EL (cell line): ENCODE measurements around the gene TRMT44.

Experiments used
- DNase-seq: peaks from one replicate; pipeline ENCODE4 v3.0.0-alpha.2; 2016

The TRMT44 gene

DNA sequence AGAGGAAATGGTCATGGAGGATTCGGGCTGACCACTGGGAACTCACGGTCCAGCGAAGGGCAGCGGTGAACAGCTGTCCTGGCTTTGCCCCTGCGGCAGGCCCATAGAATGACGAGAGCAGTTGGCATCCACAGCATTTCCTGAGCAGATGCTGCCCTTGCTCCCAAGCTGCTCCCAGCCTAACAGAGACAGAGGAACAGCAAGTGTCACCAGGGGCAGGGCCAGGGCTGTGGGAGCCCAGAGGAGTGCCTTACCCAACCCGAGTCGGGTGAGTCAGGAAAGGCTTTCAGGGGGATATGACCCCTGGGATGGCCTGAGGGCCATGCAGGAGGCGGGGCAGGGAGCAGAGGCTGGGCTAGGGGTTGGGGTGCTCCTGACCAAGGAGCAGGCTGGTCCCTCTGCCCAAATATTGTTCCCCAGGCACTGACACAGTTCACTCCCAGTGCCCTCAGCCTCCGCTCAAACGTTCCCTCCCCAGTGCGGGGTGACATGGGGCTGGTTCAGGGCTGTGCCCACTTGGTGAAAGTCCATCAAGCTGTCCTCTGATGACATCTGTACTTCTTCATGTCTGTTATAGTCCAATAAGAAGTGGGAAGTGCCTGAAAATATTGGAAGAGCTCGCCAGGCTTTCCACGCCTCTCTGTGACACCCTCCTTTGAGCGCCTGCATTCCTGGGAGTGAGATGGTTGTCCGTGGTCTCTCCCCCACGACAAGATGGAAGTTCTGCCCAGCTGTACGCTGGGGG is 74.9 kb downstream of the TRMT44 start:
- peak; percentile 98 for DNase-seq

DNA sequence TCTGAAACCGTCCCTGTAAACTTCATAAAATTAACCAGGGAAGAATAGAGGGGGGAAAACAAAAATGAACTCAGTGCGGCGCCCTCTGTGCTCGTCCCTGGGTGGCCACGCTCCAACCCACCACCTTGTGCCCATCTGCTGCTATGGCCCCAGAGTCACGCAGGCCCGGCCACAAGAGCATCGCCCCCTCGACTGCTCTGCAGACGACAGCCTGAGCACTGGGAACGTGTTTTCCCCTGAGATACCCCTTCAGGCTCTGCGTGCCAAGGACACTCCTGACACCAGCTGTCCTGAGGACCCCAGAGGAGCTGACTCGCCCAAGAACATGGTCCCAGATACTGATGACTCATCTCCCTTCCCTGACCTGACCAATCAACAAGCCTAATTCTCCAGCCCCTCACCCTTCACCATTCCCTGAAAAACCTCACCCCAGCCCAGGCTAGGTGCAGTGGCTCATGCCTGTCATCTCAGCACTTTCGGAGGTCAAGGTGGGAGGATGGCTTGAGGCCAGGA is 75.5 kb downstream of the TRMT44 start:
- peak; percentile 40 for DNase-seq

DNA sequence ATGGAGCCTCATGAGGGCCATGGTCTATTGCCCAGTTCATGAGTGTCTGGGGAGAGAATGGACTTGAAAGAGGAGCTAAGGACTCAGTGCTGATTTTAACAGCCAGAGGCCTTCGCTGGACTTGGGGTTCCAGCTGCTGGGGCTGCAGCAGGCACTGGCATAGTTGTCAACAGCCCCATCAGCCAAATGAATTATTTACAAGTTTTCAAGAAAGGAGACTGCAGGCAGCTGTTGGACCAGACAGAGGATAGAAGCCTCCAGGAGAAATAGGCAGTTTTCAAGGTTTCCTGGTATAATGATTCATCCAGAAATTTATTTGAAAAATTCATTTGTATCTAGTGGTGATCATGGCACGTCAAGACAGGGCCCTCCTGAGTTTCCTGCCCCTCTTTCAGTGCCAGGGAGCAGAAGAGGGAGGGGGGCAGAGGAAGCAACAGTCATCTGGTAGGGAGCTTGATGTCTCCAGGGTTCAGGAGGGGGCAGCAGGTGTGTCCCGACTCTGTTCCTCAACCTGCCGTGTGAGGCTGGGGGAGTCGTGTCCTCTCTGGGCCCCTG is 76.5 kb downstream of the TRMT44 start:
- DNase-seq = peak; percentile 66

DNA sequence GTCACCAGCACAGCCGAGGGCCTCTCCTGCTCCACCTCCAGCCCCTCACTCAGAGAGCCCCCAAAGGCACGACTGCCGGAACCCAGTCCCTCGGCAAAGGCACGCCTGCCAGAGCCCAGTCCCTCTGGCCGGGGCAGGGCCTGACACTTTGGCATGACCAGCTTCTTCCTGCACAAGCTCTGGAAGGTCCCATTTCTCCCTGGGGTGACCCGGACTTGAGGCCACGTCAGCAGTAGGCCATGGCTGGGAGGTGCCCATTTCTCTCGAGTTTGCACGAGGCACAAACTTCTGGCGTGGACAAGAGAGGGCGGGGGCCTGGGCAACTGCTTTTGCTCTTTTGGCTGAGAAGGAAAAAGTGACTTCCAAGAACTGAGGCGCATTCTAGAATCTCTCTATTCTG is 77.4 kb downstream of the TRMT44 start:
- no peak for DNase-seq

DNA sequence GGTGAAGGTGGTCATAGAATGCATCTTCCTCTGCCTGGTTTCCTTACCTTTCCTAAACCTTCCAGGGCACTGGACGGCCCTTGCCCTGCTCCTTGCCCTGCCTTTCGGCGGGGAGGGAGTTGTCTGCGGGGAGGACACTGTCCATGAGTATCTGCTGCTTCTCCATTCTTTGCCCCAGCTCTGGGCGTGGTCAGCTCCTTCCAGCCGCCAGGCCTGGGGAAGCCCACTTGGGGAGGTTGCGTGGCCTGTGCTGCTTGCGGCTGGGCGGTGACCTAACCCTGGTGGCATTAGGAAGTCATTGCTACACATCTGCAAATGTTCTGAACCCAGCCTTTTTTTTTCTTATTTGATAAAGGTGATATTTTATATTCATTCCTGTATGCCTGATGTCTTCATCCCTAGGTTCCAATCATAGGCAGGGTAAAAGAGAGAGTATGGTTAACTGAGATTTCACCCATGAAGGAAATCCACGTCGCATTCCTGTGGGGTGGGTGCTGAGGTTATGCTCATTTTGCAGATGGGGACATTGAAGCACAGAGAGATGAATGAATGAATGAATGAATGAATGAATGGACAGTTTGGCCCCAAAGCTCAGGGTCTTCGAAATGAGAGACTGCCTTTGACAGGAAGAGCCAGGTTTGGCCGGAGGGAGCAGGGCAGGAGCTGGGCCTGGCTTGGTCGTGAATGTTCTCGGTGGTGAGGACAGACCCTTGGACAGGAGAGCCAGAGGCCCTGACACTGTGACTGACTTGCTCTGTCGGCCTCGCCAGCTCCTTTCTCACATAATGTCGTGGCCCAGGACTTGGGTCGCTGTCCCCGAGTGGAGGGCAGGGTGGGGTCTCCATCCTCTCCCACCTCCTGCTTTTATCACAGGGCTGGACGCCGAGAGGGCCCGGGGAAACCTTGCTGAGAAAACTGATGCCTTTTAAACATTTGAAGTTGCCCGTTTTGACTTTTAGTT is 81.9 kb downstream of the TRMT44 start:
- DNase-seq = no peak

DNA sequence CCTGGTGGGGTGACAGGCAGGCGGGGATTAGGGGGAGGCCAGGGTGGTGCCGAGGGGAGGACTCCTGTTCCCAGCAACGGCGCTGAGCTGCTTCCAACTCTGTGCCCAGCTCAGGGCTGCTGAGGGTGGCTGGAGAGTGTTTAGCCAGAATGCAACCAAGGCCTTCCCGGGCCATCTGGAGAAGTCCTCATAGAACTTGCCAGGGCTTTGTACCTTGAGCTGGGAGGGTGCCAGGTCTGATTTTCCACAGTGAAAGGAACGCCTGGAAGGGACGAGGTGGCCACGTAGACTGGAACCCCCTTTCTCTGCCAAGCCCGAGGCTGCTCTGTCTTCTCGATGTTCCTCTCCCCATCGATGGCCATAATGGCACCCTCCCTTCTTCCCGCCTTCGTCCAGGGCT is 82.6 kb downstream of the TRMT44 start:
- DNase-seq = no peak

DNA sequence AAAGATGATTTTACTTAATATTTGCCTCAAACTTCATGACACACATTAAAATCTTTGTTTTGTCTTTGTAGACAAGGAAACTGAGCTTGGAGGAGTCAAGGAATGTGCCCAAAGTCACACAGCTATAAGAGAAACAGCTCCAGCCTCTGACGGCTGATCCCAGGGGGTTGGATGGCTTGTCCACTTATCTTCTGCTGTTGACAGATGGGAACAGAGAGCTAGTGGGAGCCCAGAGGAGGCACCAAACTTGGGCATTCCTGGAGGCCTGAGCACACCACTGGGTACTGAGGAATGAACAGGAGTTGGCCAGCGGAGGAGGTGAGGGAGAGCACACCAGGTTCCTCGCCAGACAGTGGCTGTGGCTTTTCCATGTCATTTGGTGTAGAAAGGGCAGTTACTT is 83.2 kb downstream of the TRMT44 start:
- no peak for DNase-seq

DNA sequence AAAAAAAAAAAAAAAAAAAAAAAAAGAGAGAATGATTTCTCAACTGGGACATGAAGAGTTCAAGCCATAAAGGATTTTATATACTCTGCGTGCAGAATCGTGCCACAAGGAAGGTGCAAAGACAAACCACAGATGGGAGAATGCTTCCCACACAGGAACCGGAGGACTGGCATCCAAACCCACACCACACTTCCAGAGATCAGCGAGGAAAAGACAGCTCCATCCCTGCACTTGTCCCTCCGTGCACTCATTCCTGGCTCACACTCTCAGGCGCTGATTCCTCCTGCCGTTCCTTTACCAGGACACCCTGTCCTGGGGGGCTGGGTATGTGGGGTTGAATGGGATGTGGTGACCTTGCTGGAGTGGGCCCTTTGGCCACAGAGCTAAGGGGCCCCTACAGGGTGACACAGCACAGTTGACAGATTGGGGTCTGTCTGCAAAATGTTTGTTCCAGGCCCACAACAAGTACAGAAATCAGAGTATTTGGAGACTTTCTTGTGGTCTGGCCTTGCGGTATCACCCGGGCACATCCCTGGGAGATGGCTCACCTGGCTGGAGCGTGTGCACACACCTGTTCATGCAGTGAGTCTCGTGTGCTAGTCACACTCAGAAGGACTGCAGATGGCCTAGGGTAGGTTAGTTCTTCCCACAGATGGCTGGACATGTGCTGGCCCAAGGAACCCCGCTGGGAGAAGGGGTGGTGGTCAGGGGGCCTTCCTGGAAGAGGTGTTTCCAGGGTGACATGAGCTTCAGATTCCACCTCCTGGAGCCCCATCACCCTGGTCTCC is 84.2 kb downstream of the TRMT44 start:
- DNase-seq = no peak

DNA sequence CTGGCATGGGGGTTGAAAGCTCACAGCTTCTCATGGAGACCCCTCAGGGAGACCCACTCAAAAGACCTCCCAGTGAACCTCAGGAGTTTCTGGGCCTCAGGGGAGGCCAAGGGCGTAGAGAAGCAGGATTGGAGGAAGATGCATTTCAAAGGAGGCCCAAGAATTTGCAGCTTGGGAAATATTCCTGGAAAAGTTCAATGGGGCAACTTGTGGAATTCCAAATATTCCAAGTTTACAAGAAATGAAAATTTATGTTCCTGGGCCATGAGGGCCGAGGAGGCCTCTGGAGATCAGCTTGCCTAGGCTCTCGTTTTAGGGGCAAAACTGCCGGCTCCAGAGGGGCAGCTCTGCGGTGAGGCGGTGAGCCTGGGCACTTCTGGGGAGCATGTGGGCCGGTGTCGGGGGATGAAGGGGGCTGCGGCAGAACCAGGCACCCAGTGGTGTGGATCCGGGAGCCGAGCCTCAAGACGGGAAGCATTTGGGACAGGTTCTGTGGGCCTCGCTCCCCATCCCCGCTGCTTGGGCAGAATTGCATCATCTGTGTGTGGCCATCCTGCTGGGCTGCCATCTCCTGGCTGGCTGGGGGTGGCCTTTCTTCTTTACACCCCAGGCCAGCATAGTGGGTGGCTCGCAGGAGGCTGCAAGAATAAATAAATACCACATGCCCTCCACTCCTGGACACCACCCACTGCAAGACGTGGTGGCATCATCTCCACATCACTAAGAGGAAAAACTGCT is 85.0 kb downstream of the TRMT44 start:
- DNase-seq = peak; percentile 82
